ENCODE measurements around the gene MS4A6E.

GRCh38 chr11:60332846-60333245 lies 5.8 kb downstream of the MS4A6E start:
- no peak for TF ChIP-seq CTCF (IDR thresholded peaks at IDR 0.05)
- no peak for TF ChIP-seq POLR2A (IDR thresholded peaks at IDR 0.05)
